SW480 (cell line): ENCODE measurements around the gene CSNK1E.
A peak's percentile ranks its signal among the peaks of the same experiment; 100 is the strongest.

ENCODE experiments used
- DNase-seq: peaks from one replicate; pipeline ENCODE4 v3.0.0-alpha.2; 2016; ENCODE audit warnings: low spot score

The CSNK1E gene

GRCh38 chr22:38273135-38273826, 44.0 kb downstream of the CSNK1E start:
- DNase-seq: peak; percentile 7

- DNase-seq: peak; percentile 50
These were observed 44.7 kb downstream of the CSNK1E start, which contains the start of gene TMEM184B for GRCh38 chr22:38272373-38273134. TMEM184B (minus strand) TSS chr22:38273010; CDS start chr22:38247961, 25,049 bp downstream.

- no peak for DNase-seq
These were observed 45.3 kb downstream of the CSNK1E start for GRCh38 chr22:38271927-38272372.

GRCh38 chr22:38271101-38271500, 46.1 kb downstream of the CSNK1E start:
- DNase-seq: no peak

- no peak for DNase-seq
These were observed 46.9 kb downstream of the CSNK1E start for GRCh38 chr22:38270091-38270992.

GRCh38 chr22:38269466-38269865, 47.8 kb downstream of the CSNK1E start:
- no peak for DNase-seq

GRCh38 chr22:38267086-38267485, 50.1 kb downstream of the CSNK1E start:
- no peak for DNase-seq

- DNase-seq: no peak
These were observed 51.1 kb downstream of the CSNK1E start for GRCh38 chr22:38266120-38266519.

- DNase-seq: no peak
These were observed 52.9 kb downstream of the CSNK1E start for GRCh38 chr22:38264322-38264843.

- DNase-seq: no peak
These were observed 55.0 kb downstream of the CSNK1E start for GRCh38 chr22:38262051-38262795.

- no peak for DNase-seq
These were observed 56.2 kb downstream of the CSNK1E start for GRCh38 chr22:38260761-38261681.

GRCh38 chr22:38259370-38259769, 57.9 kb downstream of the CSNK1E start:
- no peak for DNase-seq

GRCh38 chr22:38258895-38259294, 58.3 kb downstream of the CSNK1E start:
- DNase-seq: no peak

GRCh38 chr22:38257650-38258250, 59.5 kb downstream of the CSNK1E start:
- DNase-seq: no peak

GRCh38 chr22:38257181-38257580, 60.1 kb downstream of the CSNK1E start:
- no peak for DNase-seq

GRCh38 chr22:38255697-38256096, 61.5 kb downstream of the CSNK1E start:
- DNase-seq: no peak

GRCh38 chr22:38251341-38251692, 65.9 kb downstream of the CSNK1E start:
- no peak for DNase-seq

GRCh38 chr22:38250643-38251340, 66.4 kb downstream of the CSNK1E start:
- DNase-seq: no peak
